ENCODE results near the gene PTPRN2. TPM values are rescaled to one million over a fixed set of nuclear protein-coding genes. Genes with fewer than 3 reads are reported as not detected.

Gene PTPRN2
- total RNA-seq, 1 experiment from 2014 or later, result not detected

- TF ChIP-seq CTCF (conservative IDR thresholded peaks at IDR 0.05) (no peak), EZH2 (IDR thresholded peaks at IDR 0.05; ENCODE audit: low read depth) (no peak)
- H3K9me3 ChIP-seq (ENCODE audit: insufficient read depth, low read depth), result no peaks in the 10 kb centered on the region
- H3F3A ChIP-seq (ENCODE audit: insufficient read depth, low read depth), result no peaks in the 10 kb centered on the region
- BruUV-seq (replicated peaks), result no TSS peak
- H2AFZ ChIP-seq, result no peak overlapping the region
- no peaks in the 10 kb centered on the region for H3K9me2 ChIP-seq (ENCODE audit: insufficient read depth)
- H4K20me1 ChIP-seq (ENCODE audit: insufficient read depth), result 0 out of 2 replicates have a peak, but pooled peaks cover 2% of the 10 kb centered on the region
- H3K4me2 ChIP-seq, result no peak overlapping the region
- no peak for DNase-seq
- no peaks in the 10 kb centered on the region for H3K36me3 ChIP-seq (ENCODE audit: low read depth)
- no peaks in the 10 kb centered on the region for H3K79me2 ChIP-seq (ENCODE audit: low read depth)
- ChIA-PET POLR2A (ENCODE audit: unreplicated experiment) (no interaction called here), CTCF (no interaction called here)
- intact Hi-C loops (cut with micrococcal nuclease; ENCODE audit: unreplicated experiment), result no loop called here
- H3K27ac ChIP-seq, result no peak overlapping the region
- peaks cover 99% of the 10 kb centered on the region for H3K27me3 ChIP-seq (ENCODE audit: insufficient read depth, low read depth)
- no peak overlapping the region for H3K4me3 ChIP-seq
- H3K4me1 ChIP-seq (replicated peaks; ENCODE audit: insufficient read depth), result no peaks in the 10 kb centered on the region
These were observed 970.7 kb downstream of the PTPRN2 start for GRCh38 chr7:157616931-157617330.

DNA sequence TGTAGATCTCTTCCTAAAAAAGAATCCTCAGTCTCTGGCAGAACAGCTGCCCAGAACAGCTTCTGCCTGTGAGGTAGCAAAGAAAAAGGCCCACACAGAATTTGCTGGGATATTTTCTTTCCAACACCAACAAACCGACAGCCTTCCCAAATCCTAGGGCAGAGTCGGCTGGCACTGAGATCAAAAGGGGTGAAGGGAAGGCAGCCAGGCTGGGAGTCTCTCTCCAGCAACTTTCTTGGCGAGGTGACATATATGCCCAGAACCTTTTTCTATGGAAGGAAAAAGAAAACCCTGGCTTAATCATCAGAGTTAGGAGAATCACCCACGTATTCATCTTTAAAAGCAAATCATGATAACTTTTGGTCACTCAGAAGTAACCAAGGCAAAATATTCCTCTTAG is 971.2 kb downstream of the PTPRN2 start:
- ChIA-PET CTCF (no interaction called here), POLR2A (ENCODE audit: unreplicated experiment) (no interaction called here)
- Histone ChIP-seq H3K4me3 (no peak overlapping the region), H3K9me3 (ENCODE audit: insufficient read depth, low read depth) (no peaks in the 10 kb centered on the region), H2AFZ (no peak overlapping the region), H4K20me1 (ENCODE audit: insufficient read depth) (0 out of 2 replicates have a peak, but pooled peaks cover 2% of the 10 kb centered on the region), H3F3A (ENCODE audit: insufficient read depth, low read depth) (no peaks in the 10 kb centered on the region), H3K36me3 (ENCODE audit: low read depth) (no peaks in the 10 kb centered on the region), H3K4me1 (replicated peaks; ENCODE audit: insufficient read depth) (no peaks in the 10 kb centered on the region), H3K9me2 (ENCODE audit: insufficient read depth) (no peaks in the 10 kb centered on the region), H3K27ac (no peak overlapping the region), H3K27me3 (ENCODE audit: insufficient read depth, low read depth) (peaks cover 96% of the 10 kb centered on the region), H3K79me2 (ENCODE audit: low read depth) (no peaks in the 10 kb centered on the region), H3K4me2 (no peak overlapping the region)
- intact Hi-C loops (cut with micrococcal nuclease; ENCODE audit: unreplicated experiment), result no loop called here
- TF ChIP-seq CTCF (conservative IDR thresholded peaks at IDR 0.05) (no peak), EZH2 (IDR thresholded peaks at IDR 0.05; ENCODE audit: low read depth) (no peak)
- no TSS peak for BruUV-seq (replicated peaks)
- DNase-seq, result no peak

GRCh38 chr7:157615852-157616251 is 971.8 kb downstream of the PTPRN2 start:
- no peaks in the 10 kb centered on the region for H3K4me1 ChIP-seq (replicated peaks; ENCODE audit: insufficient read depth)
- TF ChIP-seq EZH2 (IDR thresholded peaks at IDR 0.05; ENCODE audit: low read depth) (peak; percentile 81; the same call in 1 of the 2 replicates), CTCF (conservative IDR thresholded peaks at IDR 0.05) (no peak)
- peaks cover 96% of the 10 kb centered on the region for H3K27me3 ChIP-seq (ENCODE audit: insufficient read depth, low read depth)
- no peak overlapping the region for H3K27ac ChIP-seq
- H3K4me3 ChIP-seq, result no peak overlapping the region
- POLR2A ChIA-PET (ENCODE audit: unreplicated experiment), result no interaction called here
- no peak for DNase-seq
- H3F3A ChIP-seq (ENCODE audit: insufficient read depth, low read depth), result no peaks in the 10 kb centered on the region
- no peaks in the 10 kb centered on the region for H3K9me2 ChIP-seq (ENCODE audit: insufficient read depth)
- no peak overlapping the region for H3K4me2 ChIP-seq
- CTCF ChIA-PET, result no interaction called here
- BruUV-seq (replicated peaks), result no TSS peak
- intact Hi-C loops (cut with micrococcal nuclease; ENCODE audit: unreplicated experiment), result no loop called here
- H4K20me1 ChIP-seq (ENCODE audit: insufficient read depth), result 0 out of 2 replicates have a peak, but pooled peaks cover 2% of the 10 kb centered on the region
- H2AFZ ChIP-seq, result no peak overlapping the region
- no peaks in the 10 kb centered on the region for H3K9me3 ChIP-seq (ENCODE audit: insufficient read depth, low read depth)
- no peaks in the 10 kb centered on the region for H3K36me3 ChIP-seq (ENCODE audit: low read depth)
- no peaks in the 10 kb centered on the region for H3K79me2 ChIP-seq (ENCODE audit: low read depth)

Measured in PC-9 (cell line).